Kidney epithelial cell (primary cell): ENCODE results near the gene SRRM3. TPM values are rescaled to one million over a fixed set of nuclear protein-coding genes. Genes with fewer than 3 reads are reported as not detected.
"Not testable (repeated sequence)": the region's sequence is repeated elsewhere in the genome, so short reads cannot be mapped to it uniquely, and the experiment has no call there.

Source experiments
- DNase-seq: peaks from one replicate; pipeline ENCODE4 v3.0.0-alpha.2; 2010; ENCODE audit warnings: low read depth
- H3K27me3 ChIP-seq: 2 replicates; pipeline ENCODE4 v1.6.0; 2011; ENCODE audit warnings: low read length; ENCODE audit not compliant: control insufficient read depth, insufficient read depth
- H3K36me3 ChIP-seq: 2 replicates; pipeline ENCODE4 v1.5.1; 2011; ENCODE audit warnings: low read length; ENCODE audit not compliant: control insufficient read depth, insufficient read depth
- H3K4me3 ChIP-seq: 2 replicates; pipeline ENCODE4 v1.5.1; 2011; ENCODE audit warnings: low read depth, mild to moderate bottlenecking, control low read depth, low read length
- CTCF ChIP-seq: IDR thresholded peaks from 2 replicates; pipeline ENCODE4 v1.5.1; 2011; ENCODE audit warnings: mild to moderate bottlenecking, moderate library complexity, low read length, control low read depth, inconsistent platforms; ENCODE audit not compliant: insufficient read depth, poor library complexity, severe bottlenecking
- total RNA-seq: library from RNA; depleted of rRNA; stranded (reverse); fragments of >200 nt; gene quantifications from 2 replicates; pipeline ENCODE4 v1.2.3, GENCODE V29; 2015

Gene SRRM3
- total RNA-seq, 1 donor from 2014 or later, result 0.21 TPM

- no peak for TF ChIP-seq CTCF
- Histone ChIP-seq H3K36me3 (peaks cover 1% of the 10 kb centered on the region), H3K4me3 (no peak overlapping the region), H3K27me3 (no peaks in the 10 kb centered on the region)
- DNase-seq, result no peak
Measured at GRCh38 chr7:76333511-76334101, 131.9 kb downstream of the SRRM3 start.

- no peak for TF ChIP-seq CTCF
- H3K27me3 ChIP-seq, result no peaks in the 10 kb centered on the region
- no peak for DNase-seq
- peaks cover 1% of the 10 kb centered on the region for H3K36me3 ChIP-seq
- no peak overlapping the region for H3K4me3 ChIP-seq
Measured at GRCh38 chr7:76334320-76334967, 132.7 kb downstream of the SRRM3 start.

- not testable (repeated sequence) for DNase-seq, H3K36me3 ChIP-seq, H3K4me3 ChIP-seq, H3K27me3 ChIP-seq
Measured at GRCh38 chr7:76335417-76335816, 133.7 kb downstream of the SRRM3 start.

- Histone ChIP-seq H3K27me3 (no peaks in the 10 kb centered on the region), H3K36me3 (no peaks in the 10 kb centered on the region), H3K4me3 (no peak overlapping the region)
- no peak for TF ChIP-seq CTCF
- DNase-seq, result no peak
Measured at GRCh38 chr7:76336094-76336493, 134.4 kb downstream of the SRRM3 start.

Other genes with a start within 250 kb of the SRRM3 start
- gene TMEM120A, start 207.3 kb upstream of the SRRM3 start, total RNA-seq, result 17.4 and 24.2 TPM in 2 replicates
- 58.1 and 71.7 TPM in 2 replicates for gene STYXL1, start 153.9 kb upstream of the SRRM3 start, total RNA-seq
- gene MDH2, start 153.8 kb upstream of the SRRM3 start, total RNA-seq, result 109 and 112 TPM in 2 replicates
- gene HSPB1, start 100.8 kb downstream of the SRRM3 start, total RNA-seq, result 138 and 214 TPM in 2 replicates
- 114 and 115 TPM in 2 replicates for gene YWHAG, start 157.1 kb downstream of the SRRM3 start, total RNA-seq
- gene SSC4D, start 207.8 kb downstream of the SRRM3 start, total RNA-seq, result 5.4 and 6.4 TPM in 2 replicates
- gene ZP3, start 223.1 kb downstream of the SRRM3 start, total RNA-seq, result 6.0 and 8.6 TPM in 2 replicates